PC-9 (cell line): ENCODE results near the gene DYSF. TPM values are rescaled to one million over a fixed set of nuclear protein-coding genes. Genes with fewer than 3 reads are reported as not detected.

Experiments
- BruUV-seq: library from RNA; stranded (reverse); fragments of 400-500 nt; replicated peaks from 2 replicates; lab custom pipeline; 2021; lab: Mats Ljungman, UMichigan
- CTCF ChIA-PET: fragments of 300-600 bp; sonication (Branson Sonifier 250); formaldehyde crosslinking; loops from one replicate; lab custom pipeline; 2022; ENCODE audit warnings: antibody characterized with exemption; lab: Charles Lee
- POLR2A ChIA-PET: fragments of 300-600 bp; sonication (Branson Sonifier 250); formaldehyde crosslinking; loops from one replicate; lab custom pipeline; 2022; ENCODE audit warnings: antibody characterized with exemption; ENCODE audit not compliant: unreplicated experiment; lab: Charles Lee
- DNase-seq, 2 experiments: peaks; one replicate each; pipeline versions ENCODE4 v3.0.0 to v3.0.0-alpha.2; 2015 to 2022; ENCODE audit warnings: mixed read lengths in 1 of 2
- H2AFZ ChIP-seq: fragments of 200-600 bp; sonication (generic); 2 replicates; pipeline ENCODE4 v1.8.1; 2017; ENCODE audit warnings: antibody characterized with exemption
- H3F3A ChIP-seq: fragments of 200-600 bp; sonication (generic); 2 replicates; pipeline ENCODE4 v1.8.1; 2017; ENCODE audit warnings: antibody characterized with exemption, mild to moderate bottlenecking, low read depth; ENCODE audit not compliant: insufficient read depth
- H3K27ac ChIP-seq: fragments of 200-600 bp; sonication (generic); 2 replicates; pipeline ENCODE4 v1.6.1; 2016; ENCODE audit warnings: mixed run types
- H3K27me3 ChIP-seq: fragments of 200-600 bp; sonication (generic); 2 replicates; pipeline ENCODE4 v1.6.1; 2016; ENCODE audit warnings: low read depth, mixed run types; ENCODE audit not compliant: insufficient read depth
- H3K36me3 ChIP-seq: fragments of 200-600 bp; sonication (generic); 2 replicates; pipeline ENCODE4 v1.6.1; 2016; ENCODE audit warnings: low read depth, mixed run types
- H3K4me1 ChIP-seq: fragments of 200-600 bp; sonication (generic); replicated peaks from 2 replicates; pipeline ENCODE4 v1.6.1; 2016; ENCODE audit warnings: mixed run types; ENCODE audit not compliant: insufficient read depth
- H3K4me2 ChIP-seq: fragments of 200-600 bp; sonication (generic); 2 replicates; pipeline ENCODE4 v1.6.1; 2017; ENCODE audit warnings: mixed run types
- H3K4me3 ChIP-seq: fragments of 200-600 bp; sonication (generic); 2 replicates; pipeline ENCODE4 v1.6.1; 2016; ENCODE audit warnings: mixed run types
- H3K79me2 ChIP-seq: fragments of 200-600 bp; sonication (generic); 2 replicates; pipeline ENCODE4 v1.6.1; 2017; ENCODE audit warnings: low read depth, mixed run types
- H3K9me2 ChIP-seq: fragments of 200-600 bp; sonication (generic); 2 replicates; pipeline ENCODE4 v1.8.1; 2017; ENCODE audit warnings: mild to moderate bottlenecking; ENCODE audit not compliant: insufficient read depth
- H3K9me3 ChIP-seq: fragments of 200-600 bp; sonication (generic); 2 replicates; pipeline ENCODE4 v1.8.1; 2016; ENCODE audit warnings: low read depth; ENCODE audit not compliant: insufficient read depth
- H4K20me1 ChIP-seq: fragments of 200-600 bp; sonication (generic); 2 replicates; pipeline ENCODE4 v1.8.1; 2017; ENCODE audit not compliant: insufficient read depth
- CTCF ChIP-seq: fragments of 200-600 bp; sonication (generic); conservative IDR thresholded peaks from 2 replicates; pipeline ENCODE4 v1.6.1; 2017; ENCODE audit warnings: mixed run types, antibody characterized with exemption, mild to moderate bottlenecking, moderate library complexity
- EZH2 ChIP-seq: fragments of 200-600 bp; sonication (generic); IDR thresholded peaks from 2 replicates; pipeline ENCODE4 v1.8.0; 2017; ENCODE audit warnings: antibody characterized with exemption, low read depth
- intact Hi-C: fragments of 100-400 bp; cut with micrococcal nuclease; formaldehyde crosslinking; loops from one replicate; pipeline ENCODE4 v1.10.0; 2022; ENCODE audit not compliant: unreplicated experiment
- total RNA-seq: library from RNA; stranded (reverse); gene quantifications from 2 replicates; pipeline ENCODE4 v1.2.3, GENCODE V29; 2021

Gene DYSF
- total RNA-seq, 1 experiment from 2014 or later: 12.2 TPM

DNA sequence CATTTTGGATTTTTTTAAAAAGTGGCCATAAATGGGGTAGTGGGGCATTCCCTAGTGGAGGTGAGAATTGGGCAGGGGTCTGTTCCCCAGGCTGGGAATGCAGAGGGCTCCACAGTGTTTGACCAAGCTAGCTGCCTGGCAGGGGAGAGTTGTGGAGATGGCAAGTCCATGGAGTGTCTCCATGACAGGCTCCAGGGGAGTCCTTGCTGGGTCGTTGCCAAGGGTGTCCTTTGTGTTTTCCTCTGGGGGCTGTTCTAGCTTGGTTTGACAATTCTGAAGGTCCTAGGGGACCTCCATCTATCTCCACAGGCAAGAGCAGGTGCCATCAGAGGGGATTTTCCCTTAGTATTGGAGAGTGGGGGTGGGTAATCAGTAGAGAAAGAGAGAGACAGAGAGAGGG lies 265.3 kb downstream of the DYSF start:
- no peak for DNase-seq
- CTCF ChIA-PET: interaction anchor here (0.6 kb wide), 1 partner anchor 66 kb away, joined by 5 read pairs; no protein-coding TSS in a partner anchor
- H3K27ac ChIP-seq: no peak overlapping the region
- TF ChIP-seq CTCF (no peak), EZH2 (no peak)
- H3K4me1 ChIP-seq: peaks cover 56% of the 10 kb centered on the region
- H3K4me2 ChIP-seq: no peak overlapping the region
- intact Hi-C loops: no loop called here
- H3K4me3 ChIP-seq: no peak overlapping the region
- 0 out of 2 replicates have a peak, but pooled peaks cover 5% of the 10 kb centered on the region for H3F3A ChIP-seq
- no peaks in the 10 kb centered on the region for H3K36me3 ChIP-seq
- H3K27me3 ChIP-seq: no peaks in the 10 kb centered on the region
- H2AFZ ChIP-seq: no peak overlapping the region
- no peaks in the 10 kb centered on the region for H3K9me2 ChIP-seq
- POLR2A ChIA-PET: no interaction called here
- H4K20me1 ChIP-seq: no peaks in the 10 kb centered on the region
- peaks cover 10% of the 10 kb centered on the region for H3K9me3 ChIP-seq
- H3K79me2 ChIP-seq: no peaks in the 10 kb centered on the region
- BruUV-seq: no TSS peak

DNA sequence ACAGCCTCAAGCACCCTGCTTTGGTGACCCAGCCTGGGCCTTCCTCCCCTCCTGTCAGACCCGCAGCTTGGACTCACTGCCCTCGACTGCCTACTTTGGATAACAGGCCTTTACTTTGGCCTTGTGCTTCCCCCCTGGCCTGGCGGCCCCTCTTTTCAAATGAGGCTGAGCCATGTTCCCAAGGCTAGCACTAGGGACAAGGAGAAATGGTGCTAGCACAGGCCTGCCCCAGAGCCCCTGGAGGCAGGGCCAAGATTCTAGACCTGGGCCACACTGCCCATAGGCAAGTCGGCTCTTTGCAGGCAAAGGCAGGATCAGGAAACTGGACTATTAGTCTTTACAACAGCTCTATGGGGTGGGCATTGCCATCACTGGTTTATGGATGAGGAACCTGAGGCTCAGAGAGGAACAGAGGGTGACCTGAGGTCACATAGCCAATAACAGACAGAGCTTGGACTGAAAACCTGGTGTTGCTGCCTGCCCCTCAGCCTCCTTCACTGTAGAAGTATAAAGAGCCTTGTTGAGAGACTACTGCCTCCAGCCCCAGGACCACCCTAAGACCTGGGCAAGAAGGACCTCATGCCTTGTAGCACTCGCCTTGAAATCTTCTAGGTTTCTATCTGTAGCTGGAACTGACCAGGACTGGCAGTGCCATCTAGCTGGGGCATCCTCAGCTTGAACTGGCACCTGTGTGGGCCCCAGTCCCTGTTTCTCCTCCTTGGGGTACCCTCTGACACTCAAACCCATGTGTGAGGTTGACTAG lies 266.3 kb downstream of the DYSF start:
- Histone ChIP-seq H3K4me1 (peaks cover 46% of the 10 kb centered on the region), H3K9me3 (peaks cover 19% of the 10 kb centered on the region), H3F3A (0 out of 2 replicates have a peak, but pooled peaks cover 5% of the 10 kb centered on the region), H3K27me3 (no peaks in the 10 kb centered on the region), H3K9me2 (no peaks in the 10 kb centered on the region), H3K79me2 (no peaks in the 10 kb centered on the region), H2AFZ (no peak overlapping the region), H3K27ac (no peak overlapping the region), H4K20me1 (no peaks in the 10 kb centered on the region), H3K36me3 (no peaks in the 10 kb centered on the region), H3K4me2 (no peak overlapping the region), H3K4me3 (no peak overlapping the region)
- BruUV-seq: no TSS peak
- TF ChIP-seq CTCF (no peak), EZH2 (no peak)
- ChIA-PET CTCF (no interaction called here), POLR2A (no interaction called here)
- DNase-seq: no peak
- intact Hi-C loops: no loop called here

DNA sequence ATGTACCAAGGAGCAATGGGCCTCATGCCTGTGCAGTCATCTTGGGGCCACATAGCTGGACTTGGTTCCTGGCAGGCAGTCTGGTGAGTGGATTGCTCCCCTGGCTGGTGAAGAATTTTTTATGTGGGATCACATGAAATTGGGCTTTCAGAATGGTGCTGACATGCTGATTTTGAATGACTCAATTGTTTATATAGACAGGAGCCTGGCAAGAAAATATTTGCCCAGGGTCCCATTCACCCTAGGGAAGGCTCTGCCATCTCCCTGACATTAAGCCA lies 266.9 kb downstream of the DYSF start:
- 0 out of 2 replicates have a peak, but pooled peaks cover 5% of the 10 kb centered on the region for H3F3A ChIP-seq
- intact Hi-C loops: no loop called here
- H3K4me2 ChIP-seq: no peak overlapping the region
- no peak for TF ChIP-seq CTCF
- no peak for TF ChIP-seq EZH2
- no peaks in the 10 kb centered on the region for H4K20me1 ChIP-seq
- no peaks in the 10 kb centered on the region for H3K79me2 ChIP-seq
- H3K27ac ChIP-seq: no peak overlapping the region
- ChIA-PET CTCF (no interaction called here), POLR2A (no interaction called here)
- no peaks in the 10 kb centered on the region for H3K36me3 ChIP-seq
- BruUV-seq: no TSS peak
- peaks cover 44% of the 10 kb centered on the region for H3K4me1 ChIP-seq
- H3K4me3 ChIP-seq: no peak overlapping the region
- no peaks in the 10 kb centered on the region for H3K27me3 ChIP-seq
- no peak overlapping the region for H2AFZ ChIP-seq
- no peaks in the 10 kb centered on the region for H3K9me2 ChIP-seq
- peaks cover 24% of the 10 kb centered on the region for H3K9me3 ChIP-seq
- DNase-seq: no peak
